Fibroblast of lung (primary cell): ENCODE measurements around the gene PKD1L1. TPM values are rescaled to one million over a fixed set of nuclear protein-coding genes. Genes with fewer than 3 reads are reported as not detected.

Experiments
- DNase-seq, 2 donors: peaks; one replicate each; pipeline versions ENCODE4 v3.0.0 to v3.0.0-alpha.2; 2010; ENCODE audit warnings: low read depth in 2 of 2
- H2AFZ ChIP-seq: 2 replicates; pipeline ENCODE4 v1.5.1; 2012; ENCODE audit warnings: low read length, control low read depth, inconsistent platforms
- H3K27ac ChIP-seq: 2 replicates; pipeline ENCODE4 v1.5.1; 2011; ENCODE audit warnings: low read length, control low read depth; ENCODE audit not compliant: insufficient read depth
- H3K27me3 ChIP-seq: 2 replicates; pipeline ENCODE4 v1.5.1; 2011; ENCODE audit warnings: mild to moderate bottlenecking, low read length; ENCODE audit not compliant: control insufficient read depth, insufficient read depth
- H3K36me3 ChIP-seq: 2 replicates; pipeline ENCODE4 v1.5.1; 2011; ENCODE audit warnings: low read length; ENCODE audit not compliant: control insufficient read depth, insufficient read depth
- H3K4me1 ChIP-seq: 2 replicates; pipeline ENCODE4 v1.5.1; 2011; ENCODE audit warnings: low read length; ENCODE audit not compliant: control insufficient read depth, insufficient read depth; ENCODE audit errors: extremely low read depth
- H3K4me2 ChIP-seq: 2 replicates; pipeline ENCODE4 v1.5.1; 2011; ENCODE audit warnings: low read length, control low read depth; ENCODE audit not compliant: insufficient read depth; ENCODE audit errors: extremely low read depth
- H3K4me3 ChIP-seq, 4 experiments: fragments of 200-600 bp in 1 of 4; sonication (generic) in 1 of 4; replicated peaks in 1 of 4; 2 replicates each; pipeline ENCODE4 v1.5.1; 2011 to 2016; ENCODE audit warnings: low read length in 4 of 4, low read depth in 3 of 4, mild to moderate bottlenecking in 3 of 4, control low read depth in 2 of 4, inconsistent platforms in 1 of 4, mixed read lengths in 1 of 4; ENCODE audit not compliant: insufficient read depth in 1 of 4; ENCODE audit errors: control extremely low read depth in 1 of 4
- H3K79me2 ChIP-seq: 2 replicates; pipeline ENCODE4 v1.5.1; 2012; ENCODE audit warnings: mild to moderate bottlenecking, low read length, inconsistent platforms; ENCODE audit not compliant: control insufficient read depth, insufficient read depth
- H3K9ac ChIP-seq: 2 replicates; pipeline ENCODE4 v1.5.1; 2011; ENCODE audit warnings: mild to moderate bottlenecking, low read length, control low read depth; ENCODE audit not compliant: insufficient read depth
- H3K9me3 ChIP-seq: 2 replicates; pipeline ENCODE4 v1.5.1; 2012; ENCODE audit warnings: low read depth, low read length; ENCODE audit not compliant: control insufficient read depth, insufficient read depth
- H4K20me1 ChIP-seq: 2 replicates; pipeline ENCODE4 v1.5.1; 2011; ENCODE audit warnings: low read length; ENCODE audit not compliant: control insufficient read depth, insufficient read depth; ENCODE audit errors: extremely low read depth
- CTCF ChIP-seq, 2 donors: IDR thresholded peaks in 1 of 2; conservative IDR thresholded peaks in 1 of 2; 1 replicate in 1 of 2; 2 replicates in 1 of 2; pipeline ENCODE4 v1.5.1; 2011 to 2012; ENCODE audit warnings: low read length in 2 of 2, control low read depth in 1 of 2, inconsistent platforms in 1 of 2, low read depth in 1 of 2, mild to moderate bottlenecking in 1 of 2
- EZH2 ChIP-seq: IDR thresholded peaks from 2 replicates; pipeline ENCODE4 v1.5.1; 2012; ENCODE audit warnings: low read length, control low read depth, mild to moderate bottlenecking; ENCODE audit errors: missing control alignments
- polyA plus RNA-seq, 2 donors: library from polyadenylated mRNA; depleted of rRNA in 1 of 2; stranded (reverse) in 1 of 2; unstranded in 1 of 2; fragments of >200 nt; gene quantifications; 2 replicates each; pipeline ENCODE4 v1.2.1, GENCODE V29; 2011 to 2012; ENCODE audit warnings: missing spikeins in 1 of 2
- total RNA-seq: library from RNA; depleted of rRNA; stranded (reverse); fragments of >200 nt; gene quantifications from 2 replicates; pipeline ENCODE4 v1.2.1, GENCODE V29; 2014

The PKD1L1 gene
- total and polyA plus RNA-seq, 2 donors (not counting 1 experiment from before 2014, with no cell fraction given) = under 0.01 to 0.12 TPM

GRCh38 chr7:47942132-47942531 is 6.1 kb downstream of the PKD1L1 start:
- Histone ChIP-seq H4K20me1 (no peaks in the 10 kb centered on the region), H3K4me2 (no peak overlapping the region), H3K79me2 (no peaks in the 10 kb centered on the region), H2AFZ (no peak overlapping the region), H3K4me3 (no peak overlapping the region), H3K27ac (peak overlapping the region; percentile 79), H3K27me3 (no peaks in the 10 kb centered on the region), H3K36me3 (no peaks in the 10 kb centered on the region), H3K9ac (no peak overlapping the region), H3K9me3 (no peaks in the 10 kb centered on the region), H3K4me1 (peaks cover 20% of the 10 kb centered on the region)
- TF ChIP-seq EZH2 = no peak
- TF ChIP-seq CTCF (conservative IDR thresholded peaks at IDR 0.05 in 1 of 2, IDR thresholded peaks at IDR 0.05 in 1 of 2; ENCODE audit: low read depth in 1 of 2, low read length in 2 of 2) = no peak
- peak in 1 of 2 donors; percentile 41 for DNase-seq

- no peaks in the 10 kb centered on the region for H4K20me1 ChIP-seq
- H3K27ac ChIP-seq = peak overlapping the region; percentile 79
- peak overlapping the region; percentile 29 for H3K9ac ChIP-seq
- peak overlapping the region; percentile 11 for H3K4me2 ChIP-seq
- peak; percentile 62 to 91 for DNase-seq
- no peaks in the 10 kb centered on the region for H3K36me3 ChIP-seq
- H3K4me3 ChIP-seq = no peak overlapping the region
- H2AFZ ChIP-seq = no peak overlapping the region
- no peaks in the 10 kb centered on the region for H3K79me2 ChIP-seq
- no peaks in the 10 kb centered on the region for H3K27me3 ChIP-seq
- H3K9me3 ChIP-seq = no peaks in the 10 kb centered on the region
- peaks cover 20% of the 10 kb centered on the region for H3K4me1 ChIP-seq
- TF ChIP-seq CTCF (conservative IDR thresholded peaks at IDR 0.05 in 1 of 2, IDR thresholded peaks at IDR 0.05 in 1 of 2; ENCODE audit: low read depth in 1 of 2, low read length in 2 of 2) = no peak
- no peak for TF ChIP-seq EZH2
Observed at GRCh38 chr7:47941136-47941844, 7.0 kb downstream of the PKD1L1 start.

GRCh38 chr7:47940088-47941013 is 7.9 kb downstream of the PKD1L1 start:
- H3K4me3 ChIP-seq = no peak overlapping the region
- no peak overlapping the region for H2AFZ ChIP-seq
- H3K27ac ChIP-seq = peak overlapping the region; percentile 79
- no peak overlapping the region for H3K9ac ChIP-seq
- no peaks in the 10 kb centered on the region for H3K36me3 ChIP-seq
- peak; percentile 54 to 65 for DNase-seq
- H4K20me1 ChIP-seq = no peaks in the 10 kb centered on the region
- TF ChIP-seq CTCF (conservative IDR thresholded peaks at IDR 0.05 in 1 of 2, IDR thresholded peaks at IDR 0.05 in 1 of 2; ENCODE audit: low read depth in 1 of 2, low read length in 2 of 2) = no peak
- no peak for TF ChIP-seq EZH2
- peaks cover 20% of the 10 kb centered on the region for H3K4me1 ChIP-seq
- no peaks in the 10 kb centered on the region for H3K27me3 ChIP-seq
- no peaks in the 10 kb centered on the region for H3K79me2 ChIP-seq
- peak overlapping the region; percentile 7 for H3K4me2 ChIP-seq
- no peaks in the 10 kb centered on the region for H3K9me3 ChIP-seq
